IMR-90 (cell line): ENCODE data around the gene SGCA. TPM values are rescaled to one million over a fixed set of nuclear protein-coding genes. Genes with fewer than 3 reads are reported as not detected.

Experiments
- ATAC-seq: fragments of 200-7000 bp; cut with Tn5 transposase; 2 replicates; pipeline ENCODE4 v1.9.1; 2020; ENCODE audit warnings: low read depth, mild to moderate bottlenecking, moderate library complexity
- BruUV-seq: library from RNA; stranded (reverse); fragments of 400-500 nt; replicated peaks from 2 replicates; lab custom pipeline; 2021; lab: Mats Ljungman, UMichigan
- CTCF ChIA-PET: fragments of 300-600 bp; formaldehyde crosslinking; extraction: SDS; loops from one replicate; lab custom pipeline; 2021; ENCODE audit warnings: antibody characterized with exemption; lab: Yijun Ruan, JAX
- POLR2A ChIA-PET: fragments of 300-600 bp; sonication (Branson Sonifier 250); formaldehyde crosslinking; loops from one replicate; lab custom pipeline; 2022; ENCODE audit warnings: antibody characterized with exemption; ENCODE audit not compliant: unreplicated experiment; lab: Charles Lee
- DNase-seq: peaks from one replicate; pipeline ENCODE4 v3.0.0; 2013
- H2AFZ ChIP-seq: replicated peaks from 2 replicates; pipeline ENCODE3; 2013; ENCODE audit warnings: low read length, mild to moderate bottlenecking; ENCODE audit not compliant: poor library complexity
- H2AK5ac ChIP-seq: 2 replicates; pipeline ENCODE4 v1.6.1; 2013; ENCODE audit warnings: low read depth, low read length, inconsistent platforms
- H2AK9ac ChIP-seq: replicated peaks from 2 replicates; pipeline ENCODE3; 2013; ENCODE audit warnings: mild to moderate bottlenecking, low read depth, low read length, moderate library complexity; ENCODE audit not compliant: poor library complexity
- H2BK120ac ChIP-seq: 2 replicates; pipeline ENCODE4 v1.6.1; 2013; ENCODE audit warnings: low read depth, low read length, inconsistent platforms
- H2BK15ac ChIP-seq: 3 replicates; pipeline ENCODE4 v1.6.1; 2013; ENCODE audit warnings: low read depth, low read length, inconsistent platforms
- H2BK20ac ChIP-seq: 2 replicates; pipeline ENCODE4 v1.6.1; 2013; ENCODE audit warnings: low read depth, mild to moderate bottlenecking, inconsistent platforms, low read length, moderate library complexity
- H2BK5ac ChIP-seq: 2 replicates; pipeline ENCODE4 v1.6.1; 2013; ENCODE audit warnings: mild to moderate bottlenecking, low read depth, low read length, inconsistent platforms; ENCODE audit not compliant: poor library complexity, severe bottlenecking
- H3K14ac ChIP-seq: replicated peaks from 2 replicates; pipeline ENCODE4 v1.6.1; 2013; ENCODE audit warnings: low read depth, low read length, inconsistent platforms
- H3K18ac ChIP-seq: 2 replicates; pipeline ENCODE4 v1.6.1; 2013; ENCODE audit warnings: low read depth, low read length, control low read depth
- H3K23ac ChIP-seq: 2 replicates; pipeline ENCODE4 v1.6.1; 2013; ENCODE audit warnings: low read depth, low read length, inconsistent platforms
- H3K27ac ChIP-seq: 2 replicates; pipeline ENCODE4 v1.5.1; 2013; ENCODE audit warnings: mild to moderate bottlenecking, control low read depth, low read length; ENCODE audit not compliant: insufficient read depth
- H3K27me3 ChIP-seq: 2 replicates; pipeline ENCODE4 v1.6.1; 2013; ENCODE audit warnings: low read length; ENCODE audit not compliant: control insufficient read depth, insufficient read depth
- H3K36me3 ChIP-seq: 2 replicates; pipeline ENCODE4 v1.6.1; 2013; ENCODE audit warnings: low read length, mixed read lengths; ENCODE audit not compliant: control insufficient read depth, insufficient read depth
- H3K4ac ChIP-seq: 2 replicates; pipeline ENCODE4 v1.6.1; 2013; ENCODE audit warnings: low read depth, low read length, inconsistent platforms
- H3K4me1 ChIP-seq: 2 replicates; pipeline ENCODE4 v1.6.1; 2013; ENCODE audit warnings: low read length, mixed read lengths; ENCODE audit not compliant: control insufficient read depth, insufficient read depth
- H3K4me2 ChIP-seq: 2 replicates; pipeline ENCODE4 v1.6.1; 2013; ENCODE audit warnings: low read depth, mild to moderate bottlenecking, control low read depth, low read length, moderate library complexity
- H3K4me3 ChIP-seq: 2 replicates; pipeline ENCODE4 v1.5.1; 2013; ENCODE audit warnings: low read depth, mild to moderate bottlenecking, control low read depth, low read length, moderate library complexity; ENCODE audit not compliant: insufficient read depth
- H3K56ac ChIP-seq: 2 replicates; pipeline ENCODE4 v1.6.1; 2013; ENCODE audit warnings: low read length, inconsistent platforms; ENCODE audit not compliant: insufficient read depth; ENCODE audit errors: extremely low read depth
- H3K79me1 ChIP-seq, 2 experiments: 2 replicates each; pipeline ENCODE4 v1.6.1; 2013; ENCODE audit warnings: low read length in 2 of 2, inconsistent platforms in 1 of 2, low read depth in 1 of 2
- H3K9ac ChIP-seq: 2 replicates; pipeline ENCODE4 v1.6.1; 2013; ENCODE audit warnings: low read depth, low read length, control low read depth
- H3K9me1 ChIP-seq: 2 replicates; pipeline ENCODE4 v1.6.1; 2013; ENCODE audit warnings: low read length, inconsistent platforms; ENCODE audit not compliant: insufficient read depth
- H3K9me3 ChIP-seq: 2 replicates; pipeline ENCODE4 v1.6.1; 2013; ENCODE audit warnings: low read length; ENCODE audit not compliant: control insufficient read depth, insufficient read depth
- H4K20me1 ChIP-seq: 2 replicates; pipeline ENCODE4 v1.6.1; 2013; ENCODE audit warnings: low read length, inconsistent platforms; ENCODE audit not compliant: insufficient read depth
- H4K5ac ChIP-seq: 2 replicates; pipeline ENCODE4 v1.6.1; 2013; ENCODE audit warnings: mild to moderate bottlenecking, low read depth, low read length, control low read depth
- H4K8ac ChIP-seq, 2 experiments: 2 replicates each; pipeline ENCODE4 v1.6.1; 2013; ENCODE audit warnings: low read depth in 2 of 2, low read length in 2 of 2, control low read depth in 1 of 2, inconsistent platforms in 1 of 2
- H4K91ac ChIP-seq: 2 replicates; pipeline ENCODE4 v1.6.1; 2013; ENCODE audit warnings: low read depth, low read length, inconsistent platforms; ENCODE audit not compliant: insufficient read depth
- CHD1 ChIP-seq: IDR thresholded peaks from 2 replicates; pipeline ENCODE4 v1.6.1; 2012; ENCODE audit warnings: low read depth, low read length, improper control_type of control experiment
- MAFK ChIP-seq: IDR thresholded peaks from 2 replicates; pipeline ENCODE4 v1.6.1; 2012; ENCODE audit warnings: low read depth, low read length, improper control_type of control experiment
- MAZ ChIP-seq: IDR thresholded peaks from 2 replicates; pipeline ENCODE4 v1.6.1; 2012; ENCODE audit warnings: low read depth, mild to moderate bottlenecking, low read length, improper control_type of control experiment, moderate library complexity, borderline replicate concordance
- MXI1 ChIP-seq: IDR thresholded peaks from 2 replicates; pipeline ENCODE4 v1.6.1; 2012; ENCODE audit warnings: low read depth, mild to moderate bottlenecking, low read length, moderate library complexity, borderline replicate concordance
- NFE2L2 ChIP-seq: fragments of 150-350 bp; IDR thresholded peaks from 2 replicates; pipeline ENCODE4 v1.6.1; 2016; ENCODE audit warnings: low read depth, mild to moderate bottlenecking, low read length
- RAD21 ChIP-seq: IDR thresholded peaks from 2 replicates; pipeline ENCODE4 v1.6.1; 2012; ENCODE audit warnings: low read length, improper control_type of control experiment
- RCOR1 ChIP-seq: IDR thresholded peaks from 2 replicates; pipeline ENCODE4 v1.6.1; 2012; ENCODE audit warnings: mild to moderate bottlenecking, low read length, improper control_type of control experiment; ENCODE audit not compliant: insufficient replicate concordance
- RFX5 ChIP-seq: IDR thresholded peaks from 2 replicates; pipeline ENCODE4 v1.8.0; 2012; ENCODE audit warnings: low read depth, mild to moderate bottlenecking, low read length, moderate library complexity
- SMC3 ChIP-seq: fragments of 150-350 bp; IDR thresholded peaks from 2 replicates; pipeline ENCODE4 v1.6.1; 2016; ENCODE audit warnings: low read depth, mild to moderate bottlenecking, antibody characterized with exemption, low read length, moderate library complexity
- WGBS, 2 experiments: methylation state at CpG; one replicate each; pipeline versions ENCODE4 v1.1.5 to v1.1.7; 2013; ENCODE audit warnings: missing lambda C conversion rate in 2 of 2; ENCODE audit not compliant: insufficient read length in 1 of 2; ENCODE audit errors: extremely low coverage in 2 of 2; 5-methylcytosine and 5-hydroxymethylcytosine counted together
- dilution Hi-C: fragments of 300-500 bp; cut with HindIII; formaldehyde crosslinking; loops from one replicate; pipeline ENCODE4 v1.14.3; 2018; ENCODE audit warnings: low sequenced_read_pairs; ENCODE audit not compliant: unreplicated experiment
- in situ Hi-C: fragments of 300-500 bp; cut with MboI; formaldehyde crosslinking; loops from 3 replicates; pipeline ENCODE4 v1.14.3; 2019; ENCODE audit warnings: low sequenced_read_pairs, inconsistent platforms, mixed read lengths
- intact Hi-C: fragments of 100-400 bp; cut with micrococcal nuclease; formaldehyde crosslinking; loops from 2 replicates; pipeline ENCODE4 v1.10.0; 2022
- polyA plus RNA-seq, 3 experiments: library from polyadenylated mRNA; depleted of rRNA; stranded (reverse); fragments of >200 nt; gene quantifications; 2 replicates each; pipeline ENCODE4 v1.2.3, GENCODE V29; 2012; ENCODE audit warnings: low replicate concordance in 1 of 3
- total RNA-seq: library from RNA; depleted of rRNA; stranded (reverse); fragments of >200 nt; gene quantifications from 2 replicates; pipeline ENCODE4 v1.2.3, GENCODE V29; 2012
- TF ChIP-seq, protein P1 (sequence below): conservative IDR thresholded peaks from 2 replicates; pipeline ENCODE4 v1.5.1; 2012; ENCODE audit warnings: mild to moderate bottlenecking, low read depth, low read length, improper control_type of control experiment

SGCA gene
- total and polyA plus RNA-seq, 2 of the 4 experiments (the other 2 are of a cell fraction): 0.19 TPM; not detected in 1

DNA sequence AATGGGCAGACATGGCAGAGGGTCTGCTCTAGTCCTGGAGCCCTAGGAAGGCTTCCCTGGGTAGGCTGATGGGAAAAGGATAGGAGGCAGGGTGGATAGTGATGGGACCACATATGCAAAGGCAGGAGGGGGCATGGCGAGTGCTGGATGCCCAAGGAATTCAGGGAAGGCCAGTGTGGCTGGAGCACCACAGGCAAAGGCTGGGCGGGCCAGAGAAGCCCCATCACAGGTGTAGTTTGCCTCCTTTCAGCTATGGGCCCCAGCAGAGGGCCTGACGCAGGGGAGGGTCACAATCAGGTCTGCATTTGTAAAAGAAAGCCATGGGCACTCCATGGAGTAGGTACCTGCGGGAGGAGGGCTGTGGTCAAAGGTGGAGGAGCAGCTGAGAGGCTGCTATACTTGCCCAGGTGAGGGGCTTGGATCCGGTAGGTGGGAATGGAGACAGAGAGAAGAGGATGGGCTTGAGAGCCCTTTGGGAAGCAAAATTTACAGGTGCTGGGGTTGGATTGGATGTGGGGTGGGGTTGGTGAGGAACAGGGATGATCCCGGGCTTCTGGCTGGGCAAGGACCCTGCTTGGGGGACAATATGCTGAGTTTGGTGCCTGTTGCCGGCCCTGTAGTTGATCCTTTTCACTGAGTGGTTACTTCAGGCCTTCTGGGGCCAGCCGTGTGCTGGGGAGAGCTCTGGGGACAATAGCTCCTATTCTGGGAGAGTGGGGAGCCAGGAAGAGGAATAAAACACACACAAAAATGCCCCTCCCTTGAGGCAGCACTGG is 42.2 kb downstream of the SGCA start:
- Histone ChIP-seq H3K23ac (peak overlapping the region; percentile 97), H3K9me1 (peaks cover 38% of the 10 kb centered on the region), H2BK5ac (peak overlapping the region; percentile 91), H2BK20ac (peak overlapping the region; percentile 98), H2BK120ac (peak overlapping the region; percentile 99), H4K5ac (no peak overlapping the region; the same call in 1 of the 2 replicates), H3K79me1 (peaks cover 19 to 79% of the 10 kb centered on the region in 2 experiments; a peak in 3 of 4 replicates), H3K14ac (peak overlapping the region; percentile 89), H3K56ac (peak overlapping the region; percentile 22; the same call in 1 of the 2 replicates), H4K20me1 (no peaks in the 10 kb centered on the region), H2AK5ac (peak overlapping the region; percentile 100), H3K4me2 (no peak overlapping the region; the same call in 1 of the 2 replicates), H3K4me3 (no peak overlapping the region), H2AFZ (peak overlapping the region; percentile 38), H3K9ac (no peak overlapping the region), H3K18ac (peak overlapping the region; percentile 71), H3K27me3 (no peaks in the 10 kb centered on the region), H3K36me3 (no peaks in the 10 kb centered on the region), H2AK9ac (peak overlapping the region; percentile 100), H4K91ac (peak overlapping the region; percentile 99), H4K8ac (peak overlapping the region; percentile 39 to 96; a peak in 2 of 4 replicates), H3K9me3 (no peaks in the 10 kb centered on the region), H3K4me1 (peaks cover 73% of the 10 kb centered on the region), H2BK15ac (peak overlapping the region; percentile 99; the same call in 2 of the 3 replicates), H3K4ac (peak overlapping the region; percentile 99), H3K27ac (peak overlapping the region; percentile 95)
- 100% methylated on average over 2 of the region's 8 CpGs; no CpG with 5 or more reads in 1 of the 2 experiments for WGBS, 2 experiments
- in situ Hi-C loops: no loop called here
- TF ChIP-seq SMC3 (no peak), MXI1 (no peak), RAD21 (no peak), NFE2L2 (no peak), RCOR1 (no peak), CHD1 (no peak), RFX5 (no peak), MAZ (no peak), MAFK (no peak)
- TF ChIP-seq, protein P1, sequence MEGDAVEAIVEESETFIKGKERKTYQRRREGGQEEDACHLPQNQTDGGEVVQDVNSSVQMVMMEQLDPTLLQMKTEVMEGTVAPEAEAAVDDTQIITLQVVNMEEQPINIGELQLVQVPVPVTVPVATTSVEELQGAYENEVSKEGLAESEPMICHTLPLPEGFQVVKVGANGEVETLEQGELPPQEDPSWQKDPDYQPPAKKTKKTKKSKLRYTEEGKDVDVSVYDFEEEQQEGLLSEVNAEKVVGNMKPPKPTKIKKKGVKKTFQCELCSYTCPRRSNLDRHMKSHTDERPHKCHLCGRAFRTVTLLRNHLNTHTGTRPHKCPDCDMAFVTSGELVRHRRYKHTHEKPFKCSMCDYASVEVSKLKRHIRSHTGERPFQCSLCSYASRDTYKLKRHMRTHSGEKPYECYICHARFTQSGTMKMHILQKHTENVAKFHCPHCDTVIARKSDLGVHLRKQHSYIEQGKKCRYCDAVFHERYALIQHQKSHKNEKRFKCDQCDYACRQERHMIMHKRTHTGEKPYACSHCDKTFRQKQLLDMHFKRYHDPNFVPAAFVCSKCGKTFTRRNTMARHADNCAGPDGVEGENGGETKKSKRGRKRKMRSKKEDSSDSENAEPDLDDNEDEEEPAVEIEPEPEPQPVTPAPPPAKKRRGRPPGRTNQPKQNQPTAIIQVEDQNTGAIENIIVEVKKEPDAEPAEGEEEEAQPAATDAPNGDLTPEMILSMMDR: no peak
- ChIA-PET CTCF (no interaction called here), POLR2A (interaction anchor here (0.6 to 8.6 kb wide), 4 partner anchors 7 to 60 kb away, joined by 4 to 159 read pairs (median 86); partner anchors contain the start of gene COL1A1)
- DNase-seq (no peak), ATAC-seq (no peak)
- intact Hi-C loops: no loop called here
- BruUV-seq: no TSS peak
- dilution Hi-C loops: no loop called here
